DND-41 (cell line): ENCODE data around the gene ALDH1A2.

Experiments used
- ATAC-seq: fragments of 200-7000 bp; cut with Tn5 transposase; 3 replicates; pipeline ENCODE4 v1.9.1; 2021; ENCODE audit warnings: low read depth; ENCODE audit not compliant: insufficient read depth
- DNase-seq: peaks from one replicate; pipeline ENCODE4 v3.0.0-alpha.2; 2020
- H2AFZ ChIP-seq: 2 replicates; pipeline ENCODE4 v1.6.0; 2012; ENCODE audit warnings: low read depth, low read length
- H3K27ac ChIP-seq: 2 replicates; pipeline ENCODE4 v1.5.1; 2012; ENCODE audit warnings: low read length, inconsistent platforms
- H3K27me3 ChIP-seq: fragments of 200-600 bp; sonication (generic); 2 replicates; pipeline ENCODE4 v1.6.0; 2012; ENCODE audit warnings: low read length, mild to moderate bottlenecking, inconsistent platforms; ENCODE audit not compliant: insufficient read depth, poor library complexity
- H3K36me3 ChIP-seq: 2 replicates; pipeline ENCODE4 v1.5.1; 2012; ENCODE audit warnings: low read length, inconsistent platforms; ENCODE audit not compliant: insufficient read depth
- H3K4me1 ChIP-seq: 2 replicates; pipeline ENCODE4 v1.5.1; 2012; ENCODE audit warnings: mild to moderate bottlenecking, low read length; ENCODE audit not compliant: insufficient read depth
- H3K4me2 ChIP-seq: 2 replicates; pipeline ENCODE4 v1.6.0; 2012; ENCODE audit warnings: mild to moderate bottlenecking, moderate library complexity, low read length, inconsistent platforms; ENCODE audit not compliant: insufficient read depth
- H3K4me3 ChIP-seq, 2 experiments: fragments of 200-600 bp in 1 of 2; shearing (Covaris generic) in 1 of 2; 2 replicates each; pipeline ENCODE4 v1.5.1; 2012 to 2016; ENCODE audit warnings: inconsistent platforms in 2 of 2, low read length in 2 of 2, mild to moderate bottlenecking in 2 of 2, low read depth in 1 of 2, moderate library complexity in 1 of 2
- H3K79me2 ChIP-seq: 2 replicates; pipeline ENCODE4 v1.6.0; 2012; ENCODE audit warnings: low read length, inconsistent platforms; ENCODE audit not compliant: insufficient read depth
- H3K9ac ChIP-seq: 2 replicates; pipeline ENCODE4 v1.6.0; 2012; ENCODE audit warnings: low read depth, mild to moderate bottlenecking, inconsistent platforms, low read length, moderate library complexity
- H3K9me3 ChIP-seq: 2 replicates; pipeline ENCODE4 v1.5.1; 2012; ENCODE audit warnings: low read length, moderate library complexity, mild to moderate bottlenecking, inconsistent platforms; ENCODE audit not compliant: insufficient read depth, severe bottlenecking
- H4K20me1 ChIP-seq: 2 replicates; pipeline ENCODE4 v1.6.0; 2012; ENCODE audit warnings: low read length; ENCODE audit not compliant: insufficient read depth
- CTCF ChIP-seq: IDR thresholded peaks from 2 replicates; pipeline ENCODE4 v1.5.1; 2012; ENCODE audit warnings: borderline replicate concordance, low read length, moderate library complexity, mild to moderate bottlenecking; ENCODE audit not compliant: poor library complexity, severe bottlenecking; ENCODE audit errors: extremely low read depth
- EZH2 ChIP-seq: IDR thresholded peaks from 3 replicates; pipeline ENCODE4 v1.6.1; 2012; ENCODE audit warnings: borderline replicate concordance, low read depth, mild to moderate bottlenecking, moderate library complexity, low read length, inconsistent platforms; ENCODE audit not compliant: severe bottlenecking

The ALDH1A2 gene

GRCh38 chr15:57943171-57943570 lies 122.3 kb downstream of the ALDH1A2 start:
- Histone ChIP-seq H3K4me1 (no peaks in the 10 kb centered on the region), H4K20me1 (no peaks in the 10 kb centered on the region), H3K9ac (no peak overlapping the region), H3K4me3 (no peak overlapping the region), H3K4me2 (no peak overlapping the region), H3K27ac (no peak overlapping the region), H3K36me3 (no peaks in the 10 kb centered on the region), H3K79me2 (no peaks in the 10 kb centered on the region), H2AFZ (no peak overlapping the region), H3K27me3 (peaks cover 8% of the 10 kb centered on the region), H3K9me3 (no peaks in the 10 kb centered on the region)
- TF ChIP-seq EZH2 (no peak), CTCF (no peak)
- DNase-seq (no peak), ATAC-seq (no peak)

GRCh38 chr15:57941816-57942215 lies 123.7 kb downstream of the ALDH1A2 start:
- H4K20me1 ChIP-seq = no peaks in the 10 kb centered on the region
- H3K27me3 ChIP-seq = peaks cover 8% of the 10 kb centered on the region
- no peak overlapping the region for H2AFZ ChIP-seq
- H3K4me3 ChIP-seq = no peak overlapping the region
- no peak for ATAC-seq
- DNase-seq = no peak
- no peak for TF ChIP-seq EZH2
- no peak for TF ChIP-seq CTCF
- no peak overlapping the region for H3K27ac ChIP-seq
- H3K4me1 ChIP-seq = no peaks in the 10 kb centered on the region
- no peaks in the 10 kb centered on the region for H3K79me2 ChIP-seq
- no peaks in the 10 kb centered on the region for H3K36me3 ChIP-seq
- H3K9ac ChIP-seq = no peak overlapping the region
- H3K9me3 ChIP-seq = no peaks in the 10 kb centered on the region
- no peak overlapping the region for H3K4me2 ChIP-seq

- TF ChIP-seq CTCF (no peak), EZH2 (no peak)
- Histone ChIP-seq H4K20me1 (no peaks in the 10 kb centered on the region), H3K27me3 (peaks cover 8% of the 10 kb centered on the region), H3K79me2 (no peaks in the 10 kb centered on the region), H3K4me2 (no peak overlapping the region), H3K9me3 (no peaks in the 10 kb centered on the region), H2AFZ (no peak overlapping the region), H3K36me3 (no peaks in the 10 kb centered on the region), H3K9ac (no peak overlapping the region), H3K4me3 (no peak overlapping the region), H3K4me1 (no peaks in the 10 kb centered on the region), H3K27ac (no peak overlapping the region)
- ATAC-seq (no peak), DNase-seq (no peak)
Measured at GRCh38 chr15:57932348-57932747, 133.2 kb downstream of the ALDH1A2 start.

- H3K36me3 ChIP-seq = no peaks in the 10 kb centered on the region
- H4K20me1 ChIP-seq = no peaks in the 10 kb centered on the region
- no peak for TF ChIP-seq EZH2
- no peak for TF ChIP-seq CTCF
- ATAC-seq = no peak
- H3K9me3 ChIP-seq = no peaks in the 10 kb centered on the region
- no peak overlapping the region for H3K4me2 ChIP-seq
- no peaks in the 10 kb centered on the region for H3K79me2 ChIP-seq
- no peak overlapping the region for H2AFZ ChIP-seq
- H3K4me1 ChIP-seq = no peaks in the 10 kb centered on the region
- no peak overlapping the region for H3K27ac ChIP-seq
- DNase-seq = no peak
- H3K4me3 ChIP-seq = no peak overlapping the region
- H3K27me3 ChIP-seq = peaks cover 10% of the 10 kb centered on the region
- H3K9ac ChIP-seq = no peak overlapping the region
Measured at GRCh38 chr15:57931570-57931969, 133.9 kb downstream of the ALDH1A2 start.
